SK-N-SH treated with all-trans-retinoic acid at 6 μM for 48 hours (cell line): ENCODE results near the gene COX14.

ENCODE experiments used
- CREB5 ChIP-seq: fragments of 250-450 bp; sonication (Bioruptor Pico); IDR thresholded peaks from 2 replicates; pipeline ENCODE4 v1.5.1; 2020; ENCODE audit warnings: low read depth, mild to moderate bottlenecking, moderate library complexity
- ESRRG ChIP-seq: fragments of 250-450 bp; sonication (Bioruptor Pico); IDR thresholded peaks from 2 replicates; pipeline ENCODE4 v1.6.1; 2021; ENCODE audit warnings: mild to moderate bottlenecking
- ZFP3 ChIP-seq: fragments of 250-450 bp; sonication (Bioruptor Pico); IDR thresholded peaks from 2 replicates; pipeline ENCODE4 v1.5.0; 2020; ENCODE audit warnings: mild to moderate bottlenecking, moderate library complexity
- ZNF565 ChIP-seq: fragments of 450-650 bp; formaldehyde crosslinking; conservative IDR thresholded peaks from 2 replicates; pipeline ENCODE4 v1.5.0; 2020; ENCODE audit warnings: low read depth, mild to moderate bottlenecking, moderate library complexity
- TF ChIP-seq, protein P1 (sequence below): fragments of 250-450 bp; sonication (Bioruptor Pico); IDR thresholded peaks from 2 replicates; pipeline ENCODE4 v1.8.0; 2021; ENCODE audit warnings: low read depth, mild to moderate bottlenecking, moderate library complexity, borderline replicate concordance
- TF ChIP-seq, protein P2 (sequence below): fragments of 250-450 bp; sonication (Bioruptor Pico); IDR thresholded peaks from 2 replicates; pipeline ENCODE4 v1.8.0; 2020; ENCODE audit warnings: mild to moderate bottlenecking, moderate library complexity, borderline replicate concordance

DNA sequence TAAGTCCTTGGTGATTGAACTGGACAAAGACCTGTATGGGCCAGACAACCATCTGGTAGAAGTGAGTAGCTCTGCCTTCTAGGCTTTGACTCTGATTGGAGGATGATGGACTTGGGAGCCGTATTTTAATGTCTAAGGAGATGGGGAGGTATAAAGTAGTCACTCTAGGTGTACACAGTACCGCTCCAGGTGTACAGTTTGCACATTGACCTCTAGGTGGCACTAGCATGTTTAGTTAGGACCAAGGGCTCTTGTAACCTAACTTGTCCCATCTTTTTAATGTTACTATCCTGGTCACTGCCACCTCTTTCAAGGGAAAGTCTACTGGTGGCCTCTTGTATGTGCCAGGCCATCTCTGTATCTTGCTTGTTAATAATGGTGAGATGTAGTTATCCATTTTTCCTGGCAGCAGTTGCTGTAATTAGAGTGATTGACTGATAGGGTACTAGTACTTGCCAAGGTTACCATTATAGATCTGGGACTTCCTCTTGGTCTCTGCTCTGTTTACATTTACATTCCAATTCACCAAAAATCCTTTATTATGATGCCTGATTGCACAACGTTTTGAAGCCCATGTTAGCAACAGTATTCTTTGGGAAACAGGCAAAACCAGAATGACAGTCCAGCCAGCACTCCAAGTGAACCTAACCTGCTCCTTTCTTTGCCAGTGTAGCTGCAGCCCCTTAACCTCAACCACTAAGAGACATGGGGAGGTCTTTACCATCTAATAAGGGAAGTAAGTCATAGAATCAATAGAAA, 23.3 kb upstream of the COX14 start:
- TF ChIP-seq, protein P1, sequence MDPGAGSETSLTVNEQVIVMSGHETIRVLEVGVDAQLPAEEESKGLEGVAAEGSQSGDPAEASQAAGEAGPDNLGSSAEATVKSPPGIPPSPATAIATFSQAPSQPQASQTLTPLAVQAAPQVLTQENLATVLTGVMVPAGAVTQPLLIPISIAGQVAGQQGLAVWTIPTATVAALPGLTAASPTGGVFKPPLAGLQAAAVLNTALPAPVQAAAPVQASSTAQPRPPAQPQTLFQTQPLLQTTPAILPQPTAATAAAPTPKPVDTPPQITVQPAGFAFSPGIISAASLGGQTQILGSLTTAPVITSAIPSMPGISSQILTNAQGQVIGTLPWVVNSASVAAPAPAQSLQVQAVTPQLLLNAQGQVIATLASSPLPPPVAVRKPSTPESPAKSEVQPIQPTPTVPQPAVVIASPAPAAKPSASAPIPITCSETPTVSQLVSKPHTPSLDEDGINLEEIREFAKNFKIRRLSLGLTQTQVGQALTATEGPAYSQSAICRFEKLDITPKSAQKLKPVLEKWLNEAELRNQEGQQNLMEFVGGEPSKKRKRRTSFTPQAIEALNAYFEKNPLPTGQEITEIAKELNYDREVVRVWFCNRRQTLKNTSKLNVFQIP, result no peak
- TF ChIP-seq ZFP3 (CRISPR knock-in tag) (no peak), ZNF565 (CRISPR knock-in tag) (no peak), ESRRG (CRISPR knock-in tag) (no peak), CREB5 (CRISPR knock-in tag) (no peak)
- TF ChIP-seq, protein P2, sequence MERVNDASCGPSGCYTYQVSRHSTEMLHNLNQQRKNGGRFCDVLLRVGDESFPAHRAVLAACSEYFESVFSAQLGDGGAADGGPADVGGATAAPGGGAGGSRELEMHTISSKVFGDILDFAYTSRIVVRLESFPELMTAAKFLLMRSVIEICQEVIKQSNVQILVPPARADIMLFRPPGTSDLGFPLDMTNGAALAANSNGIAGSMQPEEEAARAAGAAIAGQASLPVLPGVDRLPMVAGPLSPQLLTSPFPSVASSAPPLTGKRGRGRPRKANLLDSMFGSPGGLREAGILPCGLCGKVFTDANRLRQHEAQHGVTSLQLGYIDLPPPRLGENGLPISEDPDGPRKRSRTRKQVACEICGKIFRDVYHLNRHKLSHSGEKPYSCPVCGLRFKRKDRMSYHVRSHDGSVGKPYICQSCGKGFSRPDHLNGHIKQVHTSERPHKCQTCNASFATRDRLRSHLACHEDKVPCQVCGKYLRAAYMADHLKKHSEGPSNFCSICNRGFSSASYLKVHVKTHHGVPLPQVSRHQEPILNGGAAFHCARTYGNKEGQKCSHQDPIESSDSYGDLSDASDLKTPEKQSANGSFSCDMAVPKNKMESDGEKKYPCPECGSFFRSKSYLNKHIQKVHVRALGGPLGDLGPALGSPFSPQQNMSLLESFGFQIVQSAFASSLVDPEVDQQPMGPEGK (CRISPR knock-in tag), result no peak
